Right lobe of liver (tissue), 4 donors: ENCODE measurements around the gene UHMK1.

ENCODE experiments used
- POLR2A ChIP-seq: fragments of 450-650 bp; IDR thresholded peaks from one replicate; pipeline ENCODE4 v1.6.1; 2017; ENCODE audit warnings: antibody characterized with exemption, mild to moderate bottlenecking
- TF ChIP-seq, protein P1 (sequence below), 4 donors: fragments of 200-600 bp in 3 of 4; fragments of 450-650 bp in 1 of 4; IDR thresholded peaks; one replicate each; pipeline versions ENCODE4 v1.5.1 to v1.8.0; 2016 to 2022; ENCODE audit warnings: antibody characterized with exemption in 4 of 4, mild to moderate bottlenecking in 2 of 4
- donor health status: DM: no; HTN: no; CAD: no.
- donor health status: DM: no; HTN: no; CAD: no.
- donor health status: DM: no; HTN: yes; CAD: no.

DNA sequence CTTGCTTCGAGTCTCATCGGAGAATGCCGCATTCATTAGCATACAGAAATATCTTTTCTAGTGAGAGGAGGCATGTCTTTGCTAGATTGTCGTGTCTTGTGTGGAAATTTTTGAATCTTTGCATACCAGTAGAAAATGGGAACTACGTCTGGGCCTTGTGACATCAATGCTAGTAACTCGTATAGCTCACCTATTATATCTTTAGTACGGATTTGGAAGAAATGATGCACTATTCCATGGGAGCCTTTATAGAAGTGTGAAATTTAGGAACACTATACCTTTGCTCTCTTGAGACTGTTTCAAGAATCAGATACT lies 835 bp downstream of the UHMK1 start:
- TF ChIP-seq, protein P1, sequence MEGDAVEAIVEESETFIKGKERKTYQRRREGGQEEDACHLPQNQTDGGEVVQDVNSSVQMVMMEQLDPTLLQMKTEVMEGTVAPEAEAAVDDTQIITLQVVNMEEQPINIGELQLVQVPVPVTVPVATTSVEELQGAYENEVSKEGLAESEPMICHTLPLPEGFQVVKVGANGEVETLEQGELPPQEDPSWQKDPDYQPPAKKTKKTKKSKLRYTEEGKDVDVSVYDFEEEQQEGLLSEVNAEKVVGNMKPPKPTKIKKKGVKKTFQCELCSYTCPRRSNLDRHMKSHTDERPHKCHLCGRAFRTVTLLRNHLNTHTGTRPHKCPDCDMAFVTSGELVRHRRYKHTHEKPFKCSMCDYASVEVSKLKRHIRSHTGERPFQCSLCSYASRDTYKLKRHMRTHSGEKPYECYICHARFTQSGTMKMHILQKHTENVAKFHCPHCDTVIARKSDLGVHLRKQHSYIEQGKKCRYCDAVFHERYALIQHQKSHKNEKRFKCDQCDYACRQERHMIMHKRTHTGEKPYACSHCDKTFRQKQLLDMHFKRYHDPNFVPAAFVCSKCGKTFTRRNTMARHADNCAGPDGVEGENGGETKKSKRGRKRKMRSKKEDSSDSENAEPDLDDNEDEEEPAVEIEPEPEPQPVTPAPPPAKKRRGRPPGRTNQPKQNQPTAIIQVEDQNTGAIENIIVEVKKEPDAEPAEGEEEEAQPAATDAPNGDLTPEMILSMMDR (IDR thresholded peaks at IDR 0.05) = no peak
- TF ChIP-seq POLR2A = no peak
